ENCODE measurements around the gene SP8. TPM values are rescaled to one million over a fixed set of nuclear protein-coding genes. Genes with fewer than 3 reads are reported as not detected.

SP8 gene
- total RNA-seq, 1 donor from 2014 or later = not detected

- Mint-ChIP-seq H3K4me3 (no peak overlapping the region), H3K36me3 (no peaks in the 10 kb centered on the region), H3K4me1 (peaks cover 9% of the 10 kb centered on the region), H3K27ac (no peak overlapping the region), H3K27me3 (ENCODE audit: low read depth) (peaks cover 91% of the 10 kb centered on the region), H3K9me3 (no peaks in the 10 kb centered on the region)
- TF ChIP-seq CTCF (IDR thresholded peaks at IDR 0.05; ENCODE audit: unreplicated experiment) = no peak
- no peak for DNase-seq (ENCODE audit: low spot score in 2 of 2, unreplicated experiment in 2 of 2)
Measured at GRCh38 chr7:20793694-20794394, 7.2 kb upstream of the SP8 start.

DNA sequence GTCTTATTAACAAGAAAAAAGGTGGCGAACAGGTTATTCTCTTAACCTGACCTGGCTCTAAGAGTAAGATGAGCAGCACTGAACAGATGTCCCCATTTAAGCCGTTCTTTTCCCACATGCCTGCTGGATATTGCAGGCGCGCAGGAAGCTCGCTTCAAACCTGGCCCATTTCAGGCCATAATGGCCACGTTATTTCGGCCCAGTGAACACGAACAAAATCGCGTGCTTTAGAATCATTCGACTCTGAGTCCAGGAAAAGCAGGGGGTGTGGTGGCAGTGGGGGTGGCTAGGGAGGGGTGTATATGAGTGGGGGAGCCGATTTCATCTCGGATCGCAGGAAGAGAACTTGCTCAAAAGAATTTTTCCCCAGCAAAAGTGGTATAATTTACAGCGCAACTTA, 6.6 kb upstream of the SP8 start:
- TF ChIP-seq CTCF (IDR thresholded peaks at IDR 0.05; ENCODE audit: unreplicated experiment) = no peak
- DNase-seq (ENCODE audit: low spot score in 2 of 2, unreplicated experiment in 2 of 2) = no peak
- H3K36me3 Mint-ChIP-seq = no peaks in the 10 kb centered on the region
- H3K4me3 Mint-ChIP-seq = no peak overlapping the region
- H3K9me3 Mint-ChIP-seq = no peaks in the 10 kb centered on the region
- H3K27me3 Mint-ChIP-seq (ENCODE audit: low read depth) = peaks cover 94% of the 10 kb centered on the region
- peaks cover 8% of the 10 kb centered on the region for H3K4me1 Mint-ChIP-seq
- no peak overlapping the region for H3K27ac Mint-ChIP-seq

GRCh38 chr7:20791538-20792434, 5.1 kb upstream of the SP8 start:
- DNase-seq (ENCODE audit: low spot score in 2 of 2, unreplicated experiment in 2 of 2) = no peak
- Mint-ChIP-seq H3K36me3 (no peaks in the 10 kb centered on the region), H3K27ac (no peak overlapping the region), H3K27me3 (ENCODE audit: low read depth) (peaks cover 99% of the 10 kb centered on the region), H3K4me3 (no peak overlapping the region), H3K9me3 (no peaks in the 10 kb centered on the region), H3K4me1 (peaks cover 9% of the 10 kb centered on the region)
- no peak for TF ChIP-seq CTCF (IDR thresholded peaks at IDR 0.05; ENCODE audit: unreplicated experiment)

DNA sequence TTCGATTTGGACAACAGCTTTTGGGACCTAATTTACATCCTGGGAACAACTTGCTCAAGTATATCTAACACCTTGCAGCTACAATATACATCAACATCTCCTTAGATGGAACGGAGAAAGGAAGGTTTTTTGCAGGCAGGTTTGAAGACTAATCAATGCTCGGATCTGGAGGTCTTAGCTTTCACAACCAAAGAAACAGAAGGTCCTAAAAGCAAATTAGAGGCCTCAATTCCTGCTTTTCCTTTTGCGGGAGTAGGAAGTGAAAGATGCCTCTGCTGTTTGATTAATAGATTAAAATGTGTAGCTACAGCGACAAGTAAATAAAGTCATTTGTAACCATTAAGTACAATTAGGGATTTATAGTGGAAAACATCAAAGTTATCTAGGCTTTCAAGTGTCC, 3.7 kb upstream of the SP8 start:
- Mint-ChIP-seq H3K36me3 (no peaks in the 10 kb centered on the region), H3K4me3 (no peak overlapping the region), H3K4me1 (peaks cover 20% of the 10 kb centered on the region), H3K27me3 (ENCODE audit: low read depth) (peaks cover 99% of the 10 kb centered on the region), H3K9me3 (no peaks in the 10 kb centered on the region), H3K27ac (no peak overlapping the region)
- DNase-seq (ENCODE audit: low spot score in 2 of 2, unreplicated experiment in 2 of 2) = no peak
- no peak for TF ChIP-seq CTCF (IDR thresholded peaks at IDR 0.05; ENCODE audit: unreplicated experiment)

GRCh38 chr7:20788420-20788990, 1.8 kb upstream of the SP8 start:
- H3K4me1 Mint-ChIP-seq = peaks cover 24% of the 10 kb centered on the region
- H3K27ac Mint-ChIP-seq = no peak overlapping the region
- no peak overlapping the region for H3K4me3 Mint-ChIP-seq
- no peaks in the 10 kb centered on the region for H3K36me3 Mint-ChIP-seq
- no peak for DNase-seq (ENCODE audit: low spot score in 2 of 2, unreplicated experiment in 2 of 2)
- no peak for TF ChIP-seq CTCF (IDR thresholded peaks at IDR 0.05; ENCODE audit: unreplicated experiment)
- H3K27me3 Mint-ChIP-seq (ENCODE audit: low read depth) = peaks cover 94% of the 10 kb centered on the region
- no peaks in the 10 kb centered on the region for H3K9me3 Mint-ChIP-seq

Data from mesothelial cell of epicardium (in vitro differentiated cells).